ENCODE results near the gene IFNB1.

GRCh38 chr9:21119093-21119770 is 41.5 kb upstream of the IFNB1 start:
- TF ChIP-seq CTCF (IDR thresholded peaks at IDR 0.05) (no peak), POLR2AphosphoS5 (IDR thresholded peaks at IDR 0.05) (no peak), POLR2A (IDR thresholded peaks at IDR 0.05; ENCODE audit: low read depth) (no peak), EP300 (IDR thresholded peaks at IDR 0.05) (no peak)

Measured in esophagus muscularis mucosa (tissue), 4 donors.